ENCODE data around the gene SPOCK2.
A peak's percentile ranks its signal among the peaks of the same experiment; 100 is the strongest.
"Not testable (repeated sequence)": the region's sequence is repeated elsewhere in the genome, so short reads cannot be mapped to it uniquely, and the experiment has no call there.

Gene SPOCK2

GRCh38 chr10:72108830-72109635 is 20.7 kb upstream of the SPOCK2 start:
- peak; percentile 89 for FAIRE-seq
- no peak for TF ChIP-seq POU2F2 (IDR thresholded peaks at IDR 0.05; ENCODE audit: low read depth, low read length)
- no peak for TF ChIP-seq SPI1 (IDR thresholded peaks at IDR 0.05; ENCODE audit: low read depth, low read length)
- no peak for TF ChIP-seq POLR2A (IDR thresholded peaks at IDR 0.05; ENCODE audit: low read depth, low read length)
- TF ChIP-seq PAX5 (IDR thresholded peaks at IDR 0.05; ENCODE audit: insufficient read depth, low read length, severe bottlenecking), result no peak
- TF ChIP-seq TAF1 (IDR thresholded peaks at IDR 0.05; ENCODE audit: low read depth, low read length), result no peak
- TF ChIP-seq POLR2AphosphoS5 (IDR thresholded peaks at IDR 0.05; ENCODE audit: low read depth, low read length), result no peak
- DNase-seq (ENCODE audit: insufficient read length, low spot score), result no peak

DNA sequence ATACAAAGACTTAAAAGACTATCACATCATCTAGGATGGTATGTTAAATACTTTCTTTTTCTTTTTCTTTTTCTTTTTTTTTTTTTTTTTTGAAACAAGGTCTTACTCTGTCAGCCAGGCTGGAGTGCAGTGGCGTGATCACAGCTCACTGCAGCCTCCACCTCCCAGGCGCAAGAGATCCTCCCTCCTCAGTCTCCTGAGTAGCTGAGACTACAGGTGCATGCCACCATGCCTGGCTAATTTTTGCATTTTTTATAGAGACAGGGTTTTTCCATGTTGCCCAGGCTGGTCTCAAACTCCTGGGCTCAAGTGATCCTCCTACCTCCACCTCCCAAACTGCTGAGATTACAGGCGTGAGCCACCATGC is 19.6 kb upstream of the SPOCK2 start:
- not testable (repeated sequence) for FAIRE-seq

GRCh38 chr10:72107325-72108003 is 19.1 kb upstream of the SPOCK2 start:
- DNase-seq (ENCODE audit: insufficient read length, low spot score) (no peak), FAIRE-seq (no peak)
- TF ChIP-seq TAF1 (IDR thresholded peaks at IDR 0.05; ENCODE audit: low read depth, low read length), result no peak
- no peak for TF ChIP-seq SPI1 (IDR thresholded peaks at IDR 0.05; ENCODE audit: low read depth, low read length)
- TF ChIP-seq POLR2A (IDR thresholded peaks at IDR 0.05; ENCODE audit: low read depth, low read length), result no peak
- TF ChIP-seq POU2F2 (IDR thresholded peaks at IDR 0.05; ENCODE audit: low read depth, low read length), result no peak
- TF ChIP-seq PAX5 (IDR thresholded peaks at IDR 0.05; ENCODE audit: insufficient read depth, low read length, severe bottlenecking), result no peak
- no peak for TF ChIP-seq POLR2AphosphoS5 (IDR thresholded peaks at IDR 0.05; ENCODE audit: low read depth, low read length)

More for the DNA sequence above, 19.6 kb upstream of the SPOCK2 start:
- not testable (repeated sequence) for DNase-seq (ENCODE audit: insufficient read length, low spot score)

DNA sequence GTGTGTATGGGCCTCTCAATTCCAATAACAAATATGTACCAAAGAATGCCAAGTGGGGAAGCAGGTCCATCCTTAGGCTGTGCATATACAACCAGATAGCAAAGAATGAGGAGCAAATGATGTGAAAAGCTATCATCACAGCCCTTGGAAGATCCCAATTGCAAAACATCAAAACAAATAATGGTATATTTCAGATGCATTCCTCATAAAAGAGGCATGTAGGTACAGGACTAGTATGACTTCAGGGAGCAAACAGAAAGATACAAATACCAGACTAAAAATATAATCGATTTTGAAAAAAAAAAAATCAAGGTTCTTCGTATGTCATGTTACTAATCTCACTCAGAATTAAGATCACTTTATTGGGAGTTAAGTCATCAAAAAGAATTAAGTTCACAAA is 18.5 kb upstream of the SPOCK2 start:
- TF ChIP-seq POU2F2 (IDR thresholded peaks at IDR 0.05; ENCODE audit: low read depth, low read length) (no peak), SPI1 (IDR thresholded peaks at IDR 0.05; ENCODE audit: low read depth, low read length) (no peak), POLR2AphosphoS5 (IDR thresholded peaks at IDR 0.05; ENCODE audit: low read depth, low read length) (no peak), PAX5 (IDR thresholded peaks at IDR 0.05; ENCODE audit: insufficient read depth, low read length, severe bottlenecking) (no peak), TAF1 (IDR thresholded peaks at IDR 0.05; ENCODE audit: low read depth, low read length) (no peak), POLR2A (IDR thresholded peaks at IDR 0.05; ENCODE audit: low read depth, low read length) (no peak)
- DNase-seq (ENCODE audit: insufficient read length, low spot score), result no peak
- no peak for FAIRE-seq

GRCh38 chr10:72106154-72106849 is 18.0 kb upstream of the SPOCK2 start:
- TF ChIP-seq POLR2AphosphoS5 (IDR thresholded peaks at IDR 0.05; ENCODE audit: low read depth, low read length), result no peak
- TF ChIP-seq POLR2A (IDR thresholded peaks at IDR 0.05; ENCODE audit: low read depth, low read length), result no peak
- TF ChIP-seq POU2F2 (IDR thresholded peaks at IDR 0.05; ENCODE audit: low read depth, low read length), result no peak
- DNase-seq (ENCODE audit: insufficient read length, low spot score) (no peak), FAIRE-seq (no peak)

GRCh38 chr10:72105710-72106109 is 17.4 kb upstream of the SPOCK2 start:
- no peak for FAIRE-seq
- TF ChIP-seq POLR2AphosphoS5 (IDR thresholded peaks at IDR 0.05; ENCODE audit: low read depth, low read length) (no peak), TAF1 (IDR thresholded peaks at IDR 0.05; ENCODE audit: low read depth, low read length) (no peak), SPI1 (IDR thresholded peaks at IDR 0.05; ENCODE audit: low read depth, low read length) (no peak), PAX5 (IDR thresholded peaks at IDR 0.05; ENCODE audit: insufficient read depth, low read length, severe bottlenecking) (no peak), POLR2A (IDR thresholded peaks at IDR 0.05; ENCODE audit: low read depth, low read length) (no peak)
- no peak for DNase-seq (ENCODE audit: insufficient read length, low spot score)

DNA sequence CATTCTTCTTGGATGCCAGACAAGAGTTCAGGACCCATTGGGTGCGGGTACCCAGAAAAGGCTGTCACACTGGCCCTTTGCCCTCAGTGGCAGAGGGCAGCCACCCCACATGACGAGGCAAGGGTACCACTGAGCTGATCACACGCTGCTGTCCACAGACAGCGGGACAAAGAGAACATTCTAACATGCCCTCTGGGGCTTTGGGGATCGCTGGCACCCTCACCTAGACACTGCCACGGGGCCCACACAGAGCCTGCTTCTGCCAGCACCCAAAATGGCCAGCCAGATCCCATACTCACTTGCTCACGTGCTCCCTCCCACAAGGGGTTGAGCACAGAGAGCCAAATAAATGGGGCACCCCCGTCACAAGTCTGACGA is 16.7 kb upstream of the SPOCK2 start:
- DNase-seq (ENCODE audit: insufficient read length, low spot score) (no peak), FAIRE-seq (no peak)
- TF ChIP-seq PAX5 (IDR thresholded peaks at IDR 0.05; ENCODE audit: insufficient read depth, low read length, severe bottlenecking) (no peak), TAF1 (IDR thresholded peaks at IDR 0.05; ENCODE audit: low read depth, low read length) (no peak), POLR2A (IDR thresholded peaks at IDR 0.05; ENCODE audit: low read depth, low read length) (no peak), SPI1 (IDR thresholded peaks at IDR 0.05; ENCODE audit: low read depth, low read length) (no peak), POU2F2 (IDR thresholded peaks at IDR 0.05; ENCODE audit: low read depth, low read length) (no peak), POLR2AphosphoS5 (IDR thresholded peaks at IDR 0.05; ENCODE audit: low read depth, low read length) (no peak)

DNA sequence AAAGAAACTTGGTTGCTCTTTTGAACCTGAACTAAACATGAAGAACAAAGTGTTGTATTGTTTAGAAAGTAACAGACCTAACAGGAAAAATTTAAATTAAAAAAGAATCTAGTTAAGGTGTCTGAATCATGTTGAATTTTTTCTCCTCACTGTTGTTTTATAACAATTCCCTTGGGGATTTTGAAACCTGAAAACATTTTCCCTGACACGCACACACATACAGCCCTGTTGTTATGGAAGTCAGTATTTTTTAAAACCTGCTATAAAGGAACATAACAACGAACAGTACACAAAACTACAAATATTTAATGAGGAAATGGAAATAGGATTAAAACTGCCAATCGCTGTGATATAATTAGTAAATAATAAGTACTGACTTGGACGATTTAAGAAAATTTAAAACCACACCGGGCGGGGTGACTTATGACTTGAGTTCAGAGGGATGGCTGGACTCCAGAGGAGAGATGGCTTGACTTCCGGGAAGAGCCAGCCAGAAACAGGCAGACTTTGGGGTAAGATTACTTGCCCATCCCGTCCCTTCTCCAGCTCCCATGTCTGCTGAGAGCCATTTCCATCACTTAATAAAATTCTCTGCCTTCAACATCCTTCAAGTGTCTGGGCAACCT is 16.2 kb upstream of the SPOCK2 start:
- DNase-seq (ENCODE audit: insufficient read length, low spot score) (no peak), FAIRE-seq (no peak)
- TF ChIP-seq POLR2AphosphoS5 (IDR thresholded peaks at IDR 0.05; ENCODE audit: low read depth, low read length) (no peak), TAF1 (IDR thresholded peaks at IDR 0.05; ENCODE audit: low read depth, low read length) (no peak), POLR2A (IDR thresholded peaks at IDR 0.05; ENCODE audit: low read depth, low read length) (no peak), POU2F2 (IDR thresholded peaks at IDR 0.05; ENCODE audit: low read depth, low read length) (no peak), SPI1 (IDR thresholded peaks at IDR 0.05; ENCODE audit: low read depth, low read length) (no peak), PAX5 (IDR thresholded peaks at IDR 0.05; ENCODE audit: insufficient read depth, low read length, severe bottlenecking) (no peak)

DNA sequence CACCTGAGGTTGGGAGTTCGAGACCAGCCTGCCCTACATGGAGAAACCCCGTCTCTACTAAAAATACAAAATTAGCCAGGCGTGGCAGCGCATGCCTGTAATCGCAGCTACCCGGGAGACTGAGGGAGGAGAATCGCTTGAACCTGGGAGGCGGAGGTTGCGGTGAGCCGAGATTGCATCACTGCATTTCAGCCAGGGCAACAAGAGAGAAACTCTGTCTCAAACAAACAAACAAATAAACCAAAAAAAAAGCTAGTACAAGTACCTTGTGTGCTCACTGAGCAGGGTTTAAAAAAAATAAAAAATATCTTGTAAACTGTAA is 11.2 kb upstream of the SPOCK2 start:
- DNase-seq (ENCODE audit: insufficient read length, low spot score), result no peak
- no peak for FAIRE-seq
- TF ChIP-seq TAF1 (IDR thresholded peaks at IDR 0.05; ENCODE audit: low read depth, low read length) (no peak), PAX5 (IDR thresholded peaks at IDR 0.05; ENCODE audit: insufficient read depth, low read length, severe bottlenecking) (no peak), POLR2A (IDR thresholded peaks at IDR 0.05; ENCODE audit: low read depth, low read length) (no peak), POU2F2 (IDR thresholded peaks at IDR 0.05; ENCODE audit: low read depth, low read length) (no peak), SPI1 (IDR thresholded peaks at IDR 0.05; ENCODE audit: low read depth, low read length) (no peak), POLR2AphosphoS5 (IDR thresholded peaks at IDR 0.05; ENCODE audit: low read depth, low read length) (no peak)

Data from GM12891 (cell line).